Esophagus squamous epithelium (tissue), 5 donors: ENCODE data around the gene COL3A1. TPM values are rescaled to one million over a fixed set of nuclear protein-coding genes. Genes with fewer than 3 reads are reported as not detected.

Source experiments
- DNase-seq: peaks from one replicate; lab custom pipeline; 2025; lab: John Stamatoyannopoulos, UW
- H3K27ac ChIP-seq, 4 donors: fragments of 200-600 bp; sonication (generic); one replicate each; pipeline ENCODE4 v1.5.1; 2016 to 2019; ENCODE audit warnings: mild to moderate bottlenecking in 1 of 4
- H3K27me3 ChIP-seq, 4 donors: fragments of 200-600 bp; sonication (generic); 1 replicate in 3 of 4; 2 replicates in 1 of 4; pipeline versions ENCODE4 v1.5.1 to v1.6.0; 2017 to 2021; ENCODE audit warnings: antibody characterized with exemption in 1 of 4
- H3K36me3 ChIP-seq, 3 donors: fragments of 200-600 bp; sonication (generic); one replicate each; pipeline ENCODE4 v1.5.1; 2016 to 2019
- H3K4me1 ChIP-seq, 3 donors: fragments of 200-600 bp; sonication (generic); one replicate each; pipeline ENCODE4 v1.5.1; 2017 to 2019
- H3K4me3 ChIP-seq, 4 donors: fragments of 200-600 bp; sonication (generic); 1 replicate in 3 of 4; 2 replicates in 1 of 4; pipeline ENCODE4 v1.5.1; 2016 to 2019; ENCODE audit warnings: mild to moderate bottlenecking in 2 of 4, moderate library complexity in 1 of 4
- H3K9me3 ChIP-seq, 3 donors: fragments of 200-600 bp; sonication (generic); one replicate each; pipeline ENCODE4 v1.5.1; 2016 to 2019
- POLR2A ChIP-seq, 4 donors: fragments of 450-650 bp; IDR thresholded peaks; one replicate each; pipeline ENCODE4 v1.6.1; 2017; ENCODE audit warnings: antibody characterized with exemption in 4 of 4, mild to moderate bottlenecking in 4 of 4, moderate library complexity in 3 of 4
- WGBS, 2 donors: methylation state at CpG; one replicate each; pipeline ENCODE4 v1.1.5; 2018; 5-methylcytosine and 5-hydroxymethylcytosine counted together
- intact Hi-C: fragments of 100-400 bp; cut with DNase I; formaldehyde crosslinking; loops from one replicate; pipeline ENCODE4 v1.15.0; 2022
- total RNA-seq, 4 donors: library from RNA; depleted of rRNA; stranded (reverse); fragments of >200 nt; gene quantifications; one replicate each; pipeline ENCODE4 v1.1.0, GENCODE V29; 2016
- TF ChIP-seq, protein P1 (sequence below), 6 experiments: fragments of 450-650 bp in 4 of 6; fragments of 200-600 bp in 2 of 6; sonication (generic) in 2 of 6; IDR thresholded peaks; one replicate each; pipeline ENCODE4 v1.5.1; 2016 to 2019; ENCODE audit warnings: antibody characterized with exemption in 6 of 6, mild to moderate bottlenecking in 4 of 6, moderate library complexity in 4 of 6
- donor health status: DM: yes; HTN: yes; CAD: no.

The COL3A1 gene
- total RNA-seq, 4 donors from 2014 or later: 14.9 to 119 (median 63.8) TPM

DNA sequence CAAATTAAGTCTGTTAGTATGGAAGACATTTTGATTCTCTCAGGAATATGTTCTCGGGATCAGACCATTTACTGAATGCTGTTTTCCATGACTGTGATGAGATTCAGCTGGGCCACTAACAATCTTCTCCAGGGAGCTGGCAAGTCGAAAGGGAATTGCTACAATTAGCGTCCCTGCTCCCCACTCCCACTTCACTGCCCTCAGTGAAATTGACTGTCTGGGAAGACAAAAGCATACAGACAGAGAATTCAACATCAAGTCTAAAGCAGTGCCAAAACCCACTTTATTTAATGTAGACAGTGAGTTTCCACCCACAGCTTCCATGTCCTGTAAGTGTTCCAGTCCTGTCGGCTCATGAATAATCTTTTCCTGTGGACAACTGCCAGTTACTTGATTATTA lies 34.0 kb upstream of the COL3A1 start:
- Histone ChIP-seq H3K9me3 (peaks cover 0 to 8% (median 0%) of the 10 kb centered on the region in 3 donors), H3K27ac (peak overlapping the region in 2 of 4 donors; percentile 45 to 61), H3K4me3 (peak overlapping the region in 1 of 4 donors; percentile 30), H3K4me1 (no peaks in the 10 kb centered on the region), H3K36me3 (no peaks in the 10 kb centered on the region), H3K27me3 (no peaks in the 10 kb centered on the region)
- DNase-seq: no peak
- 31 to 61% methylated on average over 4 of the region's 4 CpGs for WGBS, 2 donors
- TF ChIP-seq, protein P1, sequence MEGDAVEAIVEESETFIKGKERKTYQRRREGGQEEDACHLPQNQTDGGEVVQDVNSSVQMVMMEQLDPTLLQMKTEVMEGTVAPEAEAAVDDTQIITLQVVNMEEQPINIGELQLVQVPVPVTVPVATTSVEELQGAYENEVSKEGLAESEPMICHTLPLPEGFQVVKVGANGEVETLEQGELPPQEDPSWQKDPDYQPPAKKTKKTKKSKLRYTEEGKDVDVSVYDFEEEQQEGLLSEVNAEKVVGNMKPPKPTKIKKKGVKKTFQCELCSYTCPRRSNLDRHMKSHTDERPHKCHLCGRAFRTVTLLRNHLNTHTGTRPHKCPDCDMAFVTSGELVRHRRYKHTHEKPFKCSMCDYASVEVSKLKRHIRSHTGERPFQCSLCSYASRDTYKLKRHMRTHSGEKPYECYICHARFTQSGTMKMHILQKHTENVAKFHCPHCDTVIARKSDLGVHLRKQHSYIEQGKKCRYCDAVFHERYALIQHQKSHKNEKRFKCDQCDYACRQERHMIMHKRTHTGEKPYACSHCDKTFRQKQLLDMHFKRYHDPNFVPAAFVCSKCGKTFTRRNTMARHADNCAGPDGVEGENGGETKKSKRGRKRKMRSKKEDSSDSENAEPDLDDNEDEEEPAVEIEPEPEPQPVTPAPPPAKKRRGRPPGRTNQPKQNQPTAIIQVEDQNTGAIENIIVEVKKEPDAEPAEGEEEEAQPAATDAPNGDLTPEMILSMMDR (IDR thresholded peaks at IDR 0.05): no peak
- no peak for TF ChIP-seq POLR2A (IDR thresholded peaks at IDR 0.05)
- intact Hi-C loops: no loop called here

- WGBS, 2 donors: no CpG with 5 or more reads among the region's 21 CpGs
- Histone ChIP-seq H3K27ac (no peak overlapping the region), H3K4me1 (no peaks in the 10 kb centered on the region), H3K4me3 (no peak overlapping the region), H3K27me3 (no peaks in the 10 kb centered on the region), H3K36me3 (no peaks in the 10 kb centered on the region), H3K9me3 (peaks cover 0 to 8% (median 0%) of the 10 kb centered on the region in 3 donors)
- TF ChIP-seq, protein P1 (IDR thresholded peaks at IDR 0.05): no peak
- no peak for TF ChIP-seq POLR2A (IDR thresholded peaks at IDR 0.05)
- DNase-seq: no peak
- intact Hi-C loops: no loop called here
These were observed 29.7 kb upstream of the COL3A1 start for GRCh38 chr2:188944442-188944841.

- H3K27ac ChIP-seq: no peak overlapping the region
- intact Hi-C loops: no loop called here
- H3K36me3 ChIP-seq: no peaks in the 10 kb centered on the region
- no peaks in the 10 kb centered on the region for H3K4me1 ChIP-seq
- peaks cover 0 to 7% (median 0%) of the 10 kb centered on the region in 3 donors for H3K9me3 ChIP-seq
- no peak overlapping the region for H3K4me3 ChIP-seq
- no peak for TF ChIP-seq POLR2A (IDR thresholded peaks at IDR 0.05)
- TF ChIP-seq, protein P1 (IDR thresholded peaks at IDR 0.05): no peak
- no peaks in the 10 kb centered on the region for H3K27me3 ChIP-seq
- DNase-seq: no peak
- 86 to 88% methylated on average over 16 to 22 of the region's 25 CpGs for WGBS, 2 donors
These were observed 24.9 kb upstream of the COL3A1 start for GRCh38 chr2:188949046-188949818.

- Histone ChIP-seq H3K27ac (no peak overlapping the region), H3K36me3 (no peaks in the 10 kb centered on the region), H3K9me3 (no peaks in the 10 kb centered on the region), H3K4me3 (no peak overlapping the region), H3K27me3 (no peaks in the 10 kb centered on the region), H3K4me1 (no peaks in the 10 kb centered on the region)
- TF ChIP-seq, protein P1 (IDR thresholded peaks at IDR 0.05): no peak
- TF ChIP-seq POLR2A (IDR thresholded peaks at IDR 0.05): no peak
- intact Hi-C loops: no loop called here
- no peak for DNase-seq
These were observed 21.3 kb upstream of the COL3A1 start for GRCh38 chr2:188952901-188953300.

GRCh38 chr2:188956290-188956689 lies 17.9 kb upstream of the COL3A1 start:
- Histone ChIP-seq H3K4me3 (no peak overlapping the region), H3K27me3 (no peaks in the 10 kb centered on the region), H3K9me3 (no peaks in the 10 kb centered on the region), H3K27ac (no peak overlapping the region), H3K36me3 (no peaks in the 10 kb centered on the region), H3K4me1 (no peaks in the 10 kb centered on the region)
- no peak for DNase-seq
- WGBS, 2 donors: 70 to 84% methylated on average over 2 of the region's 2 CpGs
- TF ChIP-seq, protein P1 (IDR thresholded peaks at IDR 0.05): no peak
- no peak for TF ChIP-seq POLR2A (IDR thresholded peaks at IDR 0.05)
- intact Hi-C loops: no loop called here
